Activated CD8-positive, alpha-beta memory T cell treated with anti-CD3 and anti-CD28 coated beads, Interleukin-2, amount 50 U/mL, for 4 hours (primary cell): Measurements from ENCODE around the gene P3H2.
"Not testable (repeated sequence)": the region's sequence is repeated elsewhere in the genome, so short reads cannot be mapped to it uniquely, and the experiment has no call there.

Experiments
- DNase-seq: peaks from one replicate; pipeline ENCODE4 v3.0.0-alpha.2; 2020

Gene P3H2

GRCh38 chr3:189977174-189977573 lies 143.5 kb downstream of the P3H2 start:
- DNase-seq, result no peak

DNA sequence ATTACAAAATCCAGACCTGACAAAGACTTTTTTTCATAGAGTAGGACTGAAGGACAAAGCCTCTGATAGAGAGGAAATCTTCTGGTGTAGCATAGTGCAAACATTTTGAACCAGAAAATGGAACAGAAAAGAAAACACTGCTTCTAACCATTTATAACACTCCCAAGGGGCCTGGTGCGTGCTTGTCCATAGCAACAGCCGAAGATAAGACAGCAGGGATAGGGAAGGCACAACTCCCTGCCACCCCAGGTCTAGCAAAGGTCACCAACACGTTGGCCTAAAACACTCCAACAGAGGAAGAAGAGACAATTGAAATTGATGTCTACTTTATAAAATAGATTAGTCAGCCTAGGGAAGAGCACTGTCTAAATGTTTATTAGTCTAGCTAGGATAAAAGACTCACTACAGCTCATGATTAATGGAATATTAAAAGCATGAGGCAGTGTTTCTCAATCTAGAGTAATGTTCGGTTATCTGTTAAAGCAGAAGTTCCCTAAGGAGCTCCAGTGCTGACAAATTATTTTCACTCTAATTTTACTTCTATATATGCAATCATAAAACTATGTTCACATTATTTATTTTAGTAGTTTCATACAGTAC lies 145.2 kb downstream of the P3H2 start:
- DNase-seq, result no peak

GRCh38 chr3:189974359-189974758 lies 146.3 kb downstream of the P3H2 start:
- no peak for DNase-seq

- DNase-seq, result no peak
These were observed 153.3 kb downstream of the P3H2 start for GRCh38 chr3:189967254-189967865.

DNA sequence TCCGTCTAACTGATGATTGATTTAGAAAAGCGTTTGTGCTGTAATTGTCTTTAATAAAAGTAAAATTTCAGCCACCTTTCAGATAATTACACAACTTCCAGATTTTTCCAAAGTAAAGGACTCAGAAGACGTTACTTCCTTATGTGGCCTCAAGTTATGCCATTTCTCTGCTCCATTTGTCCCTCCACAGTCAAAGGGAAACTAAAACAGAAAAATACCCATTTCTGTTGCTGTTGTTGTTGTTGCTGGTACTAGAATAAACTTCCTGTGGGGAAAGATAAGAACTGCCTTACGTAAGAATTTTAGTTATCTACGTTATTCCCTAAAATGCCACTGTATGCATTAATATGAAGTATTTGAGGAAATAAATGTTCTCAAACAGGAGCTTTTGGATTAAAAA lies 153.9 kb downstream of the P3H2 start:
- no peak for DNase-seq

DNA sequence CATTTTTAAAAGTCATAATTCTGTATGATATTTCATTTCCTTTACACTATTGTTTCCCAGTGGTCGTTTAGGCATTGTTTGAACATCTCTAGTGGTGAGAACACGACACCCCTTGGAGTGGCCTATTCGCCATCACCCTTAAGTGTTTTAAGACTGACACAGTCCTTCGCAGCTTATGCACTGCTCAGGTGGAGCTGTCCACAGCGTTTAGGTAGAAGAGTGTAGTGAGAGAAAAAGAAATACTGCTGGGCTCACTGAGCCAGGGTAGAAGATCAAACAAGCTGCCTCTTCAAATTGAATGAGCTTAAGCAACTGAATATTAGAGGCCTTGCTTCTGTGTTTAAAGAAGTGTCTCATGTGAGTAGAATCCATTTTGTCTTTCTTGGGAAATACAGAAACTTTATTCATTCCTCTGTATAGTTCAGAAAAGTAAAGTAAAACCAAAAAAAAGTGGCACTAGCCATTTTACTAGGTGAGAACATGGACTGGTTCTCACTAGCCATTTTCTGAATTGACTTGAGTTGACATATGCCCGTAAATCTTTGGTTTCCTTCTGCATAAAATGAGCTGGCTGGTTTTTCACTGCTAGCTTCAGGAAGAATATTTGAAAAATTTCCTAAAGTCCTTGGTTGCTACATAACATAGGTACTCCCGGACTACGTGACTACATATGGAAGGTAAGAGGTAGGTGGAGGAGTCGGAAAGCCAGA lies 155.9 kb downstream of the P3H2 start:
- no peak for DNase-seq

DNA sequence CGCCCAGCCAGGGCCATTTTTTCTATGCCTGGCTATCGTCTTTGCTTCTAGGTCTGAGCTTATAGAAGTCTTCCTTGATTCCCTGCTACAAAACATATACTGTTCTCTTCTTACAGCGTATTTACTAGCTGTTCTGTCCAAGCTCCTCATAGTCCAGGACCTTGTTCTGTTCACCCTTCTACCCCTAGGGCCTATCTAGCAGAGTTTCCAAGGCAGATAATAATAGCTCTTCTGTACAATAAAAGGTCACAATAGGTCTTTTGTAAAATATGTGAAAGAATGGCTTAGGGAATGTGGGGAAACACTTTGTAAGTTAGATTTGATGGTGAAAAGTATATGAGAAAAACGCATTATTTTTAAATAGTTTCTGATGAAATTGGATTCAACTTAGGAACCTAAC lies 158.2 kb downstream of the P3H2 start:
- no peak for DNase-seq

GRCh38 chr3:189961522-189962161 lies 159.1 kb downstream of the P3H2 start:
- DNase-seq, result peak; percentile 63

GRCh38 chr3:189961086-189961485 lies 159.6 kb downstream of the P3H2 start:
- DNase-seq, result not testable (repeated sequence)

- DNase-seq, result no peak
These were observed 165.7 kb downstream of the P3H2 start for GRCh38 chr3:189954733-189955665.

GRCh38 chr3:189953551-189953950 lies 167.1 kb downstream of the P3H2 start:
- DNase-seq, result no peak

- no peak for DNase-seq
These were observed 168.4 kb downstream of the P3H2 start for GRCh38 chr3:189952272-189952671.

DNA sequence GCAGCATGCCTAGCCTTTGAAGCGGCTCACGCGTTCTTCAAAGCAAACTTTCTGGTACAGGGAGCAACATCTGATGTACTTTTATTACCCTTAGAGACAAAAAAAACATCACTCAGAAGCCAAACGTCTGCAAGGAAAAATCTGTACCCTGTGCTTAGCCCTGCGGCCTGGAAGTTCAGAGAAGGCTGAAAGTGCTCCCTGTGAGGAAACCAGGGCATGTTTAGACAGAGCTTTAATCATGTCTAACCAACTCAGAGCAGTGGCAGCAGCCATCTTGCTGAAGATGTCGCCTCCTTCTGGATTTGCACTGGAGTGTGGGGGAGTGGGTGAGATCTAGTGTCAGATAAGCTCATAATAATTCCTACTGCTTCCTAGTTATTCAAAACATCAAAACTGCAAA lies 170.4 kb downstream of the P3H2 start:
- DNase-seq, result no peak

- no peak for DNase-seq
These were observed 171.1 kb downstream of the P3H2 start for GRCh38 chr3:189949580-189949979.

DNA sequence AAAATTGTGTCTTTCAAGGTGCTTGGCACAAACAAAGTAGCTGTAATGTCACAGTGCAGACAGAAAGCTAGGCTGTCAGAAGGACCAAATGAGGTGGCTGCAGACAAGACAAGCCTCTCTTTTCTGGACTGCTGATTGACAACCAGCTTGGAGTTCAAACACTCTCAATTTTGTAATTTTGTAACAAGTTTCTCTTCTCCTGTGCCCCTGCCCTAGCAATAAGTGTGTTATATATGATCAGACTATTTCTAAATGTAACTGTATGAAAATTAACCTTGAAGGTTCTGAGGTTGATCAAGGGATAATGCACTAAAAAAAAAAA lies 172.0 kb downstream of the P3H2 start:
- DNase-seq, result no peak

DNA sequence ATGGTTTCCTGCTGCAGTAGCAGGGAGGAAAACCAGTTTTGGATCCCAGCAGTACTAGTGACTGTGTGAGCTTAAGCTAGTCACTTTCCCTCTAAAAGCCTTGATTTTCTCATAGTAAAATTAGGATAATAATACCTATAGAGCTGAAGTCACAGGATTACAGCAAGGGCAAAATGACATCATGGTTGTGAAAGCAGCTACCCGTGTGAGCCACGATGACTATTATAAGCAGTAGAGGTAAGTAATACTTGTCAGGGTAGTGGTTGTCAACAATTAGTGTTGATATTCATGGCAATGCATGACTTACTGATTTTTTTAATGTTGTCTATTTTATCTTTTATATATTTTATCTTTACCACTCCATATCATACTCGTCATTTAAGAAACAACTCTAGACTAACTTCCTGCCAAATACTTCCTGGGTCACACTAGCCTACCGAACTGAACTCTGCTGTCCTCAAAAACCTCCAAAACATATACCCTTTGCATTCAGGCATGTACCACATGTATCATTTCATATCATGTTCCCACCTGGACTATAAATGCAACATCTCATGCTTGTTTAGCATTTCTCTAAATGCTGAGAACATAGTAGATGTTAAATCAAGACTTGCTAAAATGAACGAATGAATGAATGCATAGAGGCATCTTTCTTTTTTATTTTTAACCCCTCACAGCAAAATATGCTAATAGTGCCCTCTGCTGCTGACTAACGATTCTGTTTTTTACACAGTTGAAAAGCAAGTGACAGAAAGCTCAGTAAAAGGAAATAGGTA lies 172.6 kb downstream of the P3H2 start:
- no peak for DNase-seq

GRCh38 chr3:189947068-189947467 lies 173.6 kb downstream of the P3H2 start:
- no peak for DNase-seq

DNA sequence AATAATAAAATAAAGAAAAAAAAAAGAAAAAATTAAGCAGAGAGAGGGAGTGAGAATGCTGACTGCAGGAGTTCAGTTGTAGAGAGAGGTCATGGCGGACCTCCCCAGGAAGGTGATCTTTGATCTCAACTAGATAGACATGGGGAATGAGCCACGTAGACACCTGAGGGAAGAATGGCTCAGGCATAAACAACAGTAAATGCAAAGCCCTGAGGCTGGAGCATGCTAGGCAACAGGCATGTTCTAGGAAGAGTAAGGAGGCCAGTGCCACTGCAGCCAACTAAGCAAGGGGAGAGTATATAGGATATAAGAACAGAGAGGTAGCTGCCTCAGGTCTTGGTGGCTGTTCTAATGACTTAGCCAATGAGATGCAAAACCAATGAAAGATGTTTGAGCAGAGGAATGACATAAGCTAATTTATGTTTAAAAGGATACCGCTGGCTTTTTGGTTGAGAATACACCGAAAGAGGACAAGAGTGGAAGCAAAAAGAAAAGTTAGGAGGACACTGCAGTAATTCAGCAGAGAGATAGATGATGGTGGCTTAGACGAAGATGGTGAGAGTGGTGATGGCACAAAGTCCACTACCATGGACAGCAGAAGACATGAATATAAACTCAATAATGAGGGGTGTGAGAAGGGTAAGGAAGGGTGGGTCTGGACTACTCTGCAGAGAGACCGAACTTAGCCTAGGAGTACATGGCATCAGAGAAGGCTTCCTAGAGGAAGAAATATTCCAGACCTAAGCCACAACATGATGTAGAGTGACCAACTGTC lies 174.6 kb downstream of the P3H2 start:
- DNase-seq, result no peak

DNA sequence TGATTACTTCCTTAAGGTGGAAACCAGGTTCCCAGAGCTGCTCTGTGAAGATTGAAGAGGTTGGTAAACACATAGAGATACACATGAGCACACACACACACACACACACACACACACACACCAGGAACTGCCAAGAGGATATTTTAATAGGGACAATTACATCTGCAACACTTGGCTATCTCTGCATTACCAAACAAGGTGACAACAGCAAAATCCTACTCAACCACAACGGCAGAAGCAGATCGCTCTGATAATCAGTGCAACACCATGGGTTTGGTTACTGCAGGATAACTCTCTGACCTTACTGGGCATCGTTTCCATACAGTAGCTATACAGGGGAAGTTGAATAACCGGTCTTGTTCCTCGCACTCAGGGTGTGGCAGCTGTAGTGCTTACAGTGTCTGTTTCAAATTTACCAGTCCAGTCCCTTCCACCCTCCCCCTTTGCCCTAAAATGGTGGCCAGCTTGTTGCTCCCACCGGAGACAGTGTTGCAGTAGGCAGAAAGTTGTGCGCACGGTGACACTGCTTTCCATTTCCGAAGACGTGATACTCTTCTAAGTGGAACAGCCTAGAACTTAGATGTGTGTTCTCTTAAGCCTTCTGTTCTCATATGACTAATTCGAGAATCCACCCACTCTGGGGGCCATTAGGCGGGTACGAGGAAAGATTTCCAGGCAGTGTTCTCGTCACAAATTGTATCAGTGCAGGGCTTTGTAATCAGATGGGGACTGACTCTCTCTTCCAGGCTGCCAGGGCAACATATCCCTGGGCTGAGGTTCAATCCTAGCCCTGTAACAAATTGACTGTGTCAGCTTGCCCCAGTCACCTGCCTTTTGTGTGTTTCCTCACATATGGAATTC lies 176.2 kb downstream of the P3H2 start:
- DNase-seq, result no peak

- DNase-seq, result no peak
These were observed 177.7 kb downstream of the P3H2 start for GRCh38 chr3:189942948-189943347.
